CD4-positive, CD25-positive, alpha-beta regulatory T cell (primary cell): ENCODE measurements around the gene ING1. TPM values are rescaled to one million over a fixed set of nuclear protein-coding genes. Genes with fewer than 3 reads are reported as not detected.

Source experiments
- polyA plus RNA-seq, 4 donors: library from polyadenylated mRNA; unstranded; fragments of 300-500 nt; fragmentation: Illumina TruSeq; gene quantifications; one replicate each; pipeline ENCODE4 v1.2.3, GENCODE V29; 2021
- total RNA-seq: library from RNA; stranded (reverse); gene quantifications from one replicate; pipeline ENCODE4 v1.2.3, GENCODE V29; 2022

Gene ING1
- total and polyA plus RNA-seq, 5 donors from 2014 or later, result 13.1 to 16.8 (median 15.2) TPM

Other genes with a start within 250 kb of the ING1 start
- not detected for gene RAB20, start 152.0 kb upstream of the ING1 start, total RNA-seq
- gene RAB20, start 152.0 kb upstream of the ING1 start, polyA plus RNA-seq, result 1 to 10 TPM; 1.2 to 4.7 (median 2.4) TPM
- gene NAXD, start 98.2 kb upstream of the ING1 start, total RNA-seq, result 20.8 TPM
- gene NAXD, start 98.2 kb upstream of the ING1 start, polyA plus RNA-seq, result 10 to 100 TPM; 21.1 to 28.2 (median 24.8) TPM
- gene CARS2, start 7.6 kb upstream of the ING1 start, total RNA-seq, result 71.4 TPM
- 10 to 100 TPM; 23.1 to 39.9 (median 34.2) TPM for gene CARS2, start 7.6 kb upstream of the ING1 start, polyA plus RNA-seq
- gene ANKRD10, start 201.4 kb downstream of the ING1 start, total RNA-seq, result 139 TPM
- gene ANKRD10, start 201.4 kb downstream of the ING1 start, polyA plus RNA-seq, result 10 to 100 TPM; 66.5 to 82.9 (median 74.9) TPM